ENCODE results near the gene JAG1.

The JAG1 gene

GRCh38 chr20:10648651-10649050 lies 25.1 kb downstream of the JAG1 start:
- peak; percentile 72 for DNase-seq (ENCODE audit: low read depth)
- TF ChIP-seq, protein P1, sequence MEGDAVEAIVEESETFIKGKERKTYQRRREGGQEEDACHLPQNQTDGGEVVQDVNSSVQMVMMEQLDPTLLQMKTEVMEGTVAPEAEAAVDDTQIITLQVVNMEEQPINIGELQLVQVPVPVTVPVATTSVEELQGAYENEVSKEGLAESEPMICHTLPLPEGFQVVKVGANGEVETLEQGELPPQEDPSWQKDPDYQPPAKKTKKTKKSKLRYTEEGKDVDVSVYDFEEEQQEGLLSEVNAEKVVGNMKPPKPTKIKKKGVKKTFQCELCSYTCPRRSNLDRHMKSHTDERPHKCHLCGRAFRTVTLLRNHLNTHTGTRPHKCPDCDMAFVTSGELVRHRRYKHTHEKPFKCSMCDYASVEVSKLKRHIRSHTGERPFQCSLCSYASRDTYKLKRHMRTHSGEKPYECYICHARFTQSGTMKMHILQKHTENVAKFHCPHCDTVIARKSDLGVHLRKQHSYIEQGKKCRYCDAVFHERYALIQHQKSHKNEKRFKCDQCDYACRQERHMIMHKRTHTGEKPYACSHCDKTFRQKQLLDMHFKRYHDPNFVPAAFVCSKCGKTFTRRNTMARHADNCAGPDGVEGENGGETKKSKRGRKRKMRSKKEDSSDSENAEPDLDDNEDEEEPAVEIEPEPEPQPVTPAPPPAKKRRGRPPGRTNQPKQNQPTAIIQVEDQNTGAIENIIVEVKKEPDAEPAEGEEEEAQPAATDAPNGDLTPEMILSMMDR (conservative IDR thresholded peaks at IDR 0.05; ENCODE audit: low read depth, low read length), result no peak
- H3K4me3 ChIP-seq (ENCODE audit: low read length), result no peak overlapping the region

- DNase-seq (ENCODE audit: low read depth), result no peak
- TF ChIP-seq, protein P1 (conservative IDR thresholded peaks at IDR 0.05; ENCODE audit: low read depth, low read length), result no peak
- H3K4me3 ChIP-seq (ENCODE audit: low read length), result no peak overlapping the region
Measured at GRCh38 chr20:10647909-10648308, 25.9 kb downstream of the JAG1 start.

DNA sequence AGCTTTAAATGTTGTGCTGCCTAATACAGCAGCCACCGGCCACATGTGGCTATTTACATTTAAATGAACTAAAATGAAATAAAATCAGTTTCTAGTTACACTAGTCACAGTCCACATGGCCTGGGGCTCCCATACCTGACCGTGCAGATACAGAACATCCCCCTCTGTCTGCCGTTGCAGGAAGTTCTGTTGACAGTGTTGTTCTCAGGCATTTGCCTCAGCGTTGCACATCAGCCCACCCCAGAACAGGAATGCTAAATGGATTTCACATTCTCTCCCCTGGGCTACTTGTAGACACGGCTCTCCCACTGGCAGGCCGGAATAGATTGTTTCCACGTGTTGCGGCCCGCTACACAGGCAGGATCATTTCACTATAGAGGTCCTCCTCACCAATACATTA lies 26.3 kb downstream of the JAG1 start:
- TF ChIP-seq, protein P1 (conservative IDR thresholded peaks at IDR 0.05; ENCODE audit: low read depth, low read length), result peak; percentile 62
- H3K4me3 ChIP-seq (ENCODE audit: low read length), result no peak overlapping the region
- no peak for DNase-seq (ENCODE audit: low read depth)

GRCh38 chr20:10646886-10647420 lies 26.8 kb downstream of the JAG1 start:
- H3K4me3 ChIP-seq (ENCODE audit: low read length), result no peak overlapping the region
- DNase-seq (ENCODE audit: low read depth), result no peak
- TF ChIP-seq, protein P1 (conservative IDR thresholded peaks at IDR 0.05; ENCODE audit: low read depth, low read length), result no peak

GRCh38 chr20:10646006-10646405 lies 27.8 kb downstream of the JAG1 start:
- TF ChIP-seq, protein P1 (conservative IDR thresholded peaks at IDR 0.05; ENCODE audit: low read depth, low read length), result no peak
- no peak for DNase-seq (ENCODE audit: low read depth)
- no peak overlapping the region for H3K4me3 ChIP-seq (ENCODE audit: low read length)

DNA sequence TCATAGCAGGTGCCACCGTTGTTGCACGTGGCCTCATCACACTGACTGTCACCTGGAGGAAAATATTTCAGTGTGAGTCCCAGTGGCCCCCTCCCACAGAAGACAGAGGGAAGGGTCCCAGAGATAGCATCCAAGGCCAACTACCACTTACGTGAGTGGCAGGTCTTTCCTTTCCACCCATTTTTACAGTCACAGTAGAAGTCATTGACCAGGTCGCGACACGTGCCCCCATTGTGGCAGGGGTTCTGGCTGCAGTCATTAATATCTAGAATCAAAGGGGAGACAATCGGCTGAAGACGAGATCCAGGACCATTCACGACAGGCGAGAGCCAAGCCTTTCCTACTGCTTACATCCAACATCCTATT lies 28.6 kb downstream of the JAG1 start:
- no peak overlapping the region for H3K4me3 ChIP-seq (ENCODE audit: low read length)
- TF ChIP-seq, protein P1 (conservative IDR thresholded peaks at IDR 0.05; ENCODE audit: low read depth, low read length), result no peak
- no peak for DNase-seq (ENCODE audit: low read depth)

GRCh38 chr20:10644458-10645204 lies 29.2 kb downstream of the JAG1 start:
- TF ChIP-seq, protein P1 (conservative IDR thresholded peaks at IDR 0.05; ENCODE audit: low read depth, low read length), result no peak
- H3K4me3 ChIP-seq (ENCODE audit: low read length), result no peak overlapping the region
- no peak for DNase-seq (ENCODE audit: low read depth)

Data from retinal pigment epithelial cell (primary cell).